Activated T-helper 17 cell treated with anti-CD3 and anti-CD28 coated beads, Interleukin-2, amount 50 U/mL, for 72 hours (primary cell): ENCODE data around the gene SPARCL1. TPM values are rescaled to one million over a fixed set of nuclear protein-coding genes. Genes with fewer than 3 reads are reported as not detected.

Source experiments
- ATAC-seq: fragments of 150-1000 bp; cut with Tn5 transposase; replicated peaks from 2 replicates; pipeline ENCODE4 v1.10.0; 2021; ENCODE audit warnings: mild to moderate bottlenecking, moderate library complexity
- H3K27ac Mint-ChIP-seq: one replicate; pipeline ENCODE4 v1.8.0; 2022; ENCODE audit warnings: mixed read lengths
- H3K27me3 Mint-ChIP-seq: one replicate; pipeline ENCODE4 v1.8.0; 2022; ENCODE audit warnings: mixed read lengths
- H3K36me3 Mint-ChIP-seq: one replicate; pipeline ENCODE4 v1.8.0; 2022; ENCODE audit warnings: low read depth, mild to moderate bottlenecking, mixed read lengths
- H3K4me1 Mint-ChIP-seq: one replicate; pipeline ENCODE4 v1.8.0; 2022; ENCODE audit warnings: mixed read lengths
- H3K4me3 Mint-ChIP-seq: one replicate; pipeline ENCODE4 v1.8.0; 2022; ENCODE audit warnings: mild to moderate bottlenecking, mixed read lengths
- H3K9me3 Mint-ChIP-seq: one replicate; pipeline ENCODE4 v1.8.0; 2022; ENCODE audit warnings: mixed read lengths
- total RNA-seq, 2 donors: library from RNA; stranded (reverse); gene quantifications; one replicate each; pipeline ENCODE4 v1.2.3, GENCODE V29; 2022

The SPARCL1 gene
- total RNA-seq, 2 donors from 2014 or later: 0.11 TPM; not detected in 1

DNA sequence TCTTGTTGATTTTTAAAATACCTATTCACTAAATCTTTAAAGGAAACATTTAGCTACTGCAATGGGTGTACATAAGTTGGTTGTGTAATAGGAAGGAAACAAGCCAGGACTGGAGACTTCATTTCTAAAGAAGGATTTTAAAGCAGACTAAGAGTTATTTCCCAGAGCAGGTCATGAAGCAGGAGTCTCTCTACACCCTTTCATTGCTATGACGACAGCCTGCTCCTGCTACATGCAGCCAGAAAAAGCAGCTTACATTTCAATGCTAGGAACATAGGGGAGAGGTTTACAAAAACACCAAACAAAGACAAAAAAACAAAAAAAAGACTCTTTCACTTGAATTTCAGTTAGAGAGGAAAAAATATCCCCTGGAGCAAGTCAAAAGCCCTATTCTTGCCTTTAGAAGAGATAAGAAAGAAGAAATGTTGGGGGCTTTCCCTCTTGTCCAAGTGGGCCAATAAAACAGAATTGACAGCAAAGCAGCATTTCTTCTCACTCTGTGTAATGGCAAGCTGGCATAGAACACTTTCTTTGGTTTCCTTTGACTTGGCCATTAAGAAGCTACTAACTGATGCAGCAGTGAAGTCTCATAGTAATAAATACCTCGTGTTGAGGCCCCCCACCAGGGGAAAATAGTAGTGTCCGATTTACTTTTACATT is 3.4 kb downstream of the SPARCL1 start:
- H3K27me3 Mint-ChIP-seq: no peaks in the 10 kb centered on the region
- H3K36me3 Mint-ChIP-seq: no peaks in the 10 kb centered on the region
- no peak overlapping the region for H3K27ac Mint-ChIP-seq
- peaks cover 14% of the 10 kb centered on the region for H3K9me3 Mint-ChIP-seq
- no peaks in the 10 kb centered on the region for H3K4me1 Mint-ChIP-seq
- ATAC-seq: no peak
- H3K4me3 Mint-ChIP-seq: no peak overlapping the region

DNA sequence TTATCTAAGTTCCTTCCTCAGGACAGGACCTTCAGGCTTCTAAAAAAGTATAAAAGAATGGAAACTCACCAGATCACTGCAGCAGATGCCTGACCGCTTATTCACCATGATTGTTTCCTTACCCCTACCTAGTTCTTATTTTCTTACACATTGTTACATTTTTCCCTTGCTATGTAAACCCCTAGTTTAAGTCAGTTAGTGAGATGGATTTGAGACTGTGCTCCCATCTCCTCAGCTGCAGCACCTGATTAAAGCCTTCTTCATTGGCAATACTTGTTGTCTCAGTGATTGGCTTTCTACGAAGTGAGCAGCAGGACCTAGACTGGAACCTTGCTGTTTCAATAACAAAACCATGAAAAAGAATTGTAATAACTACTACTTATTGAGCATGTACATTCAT is 4.7 kb downstream of the SPARCL1 start:
- H3K27me3 Mint-ChIP-seq: no peaks in the 10 kb centered on the region
- no peaks in the 10 kb centered on the region for H3K4me1 Mint-ChIP-seq
- peaks cover 14% of the 10 kb centered on the region for H3K9me3 Mint-ChIP-seq
- no peak for ATAC-seq
- no peak overlapping the region for H3K27ac Mint-ChIP-seq
- no peaks in the 10 kb centered on the region for H3K36me3 Mint-ChIP-seq
- H3K4me3 Mint-ChIP-seq: no peak overlapping the region

DNA sequence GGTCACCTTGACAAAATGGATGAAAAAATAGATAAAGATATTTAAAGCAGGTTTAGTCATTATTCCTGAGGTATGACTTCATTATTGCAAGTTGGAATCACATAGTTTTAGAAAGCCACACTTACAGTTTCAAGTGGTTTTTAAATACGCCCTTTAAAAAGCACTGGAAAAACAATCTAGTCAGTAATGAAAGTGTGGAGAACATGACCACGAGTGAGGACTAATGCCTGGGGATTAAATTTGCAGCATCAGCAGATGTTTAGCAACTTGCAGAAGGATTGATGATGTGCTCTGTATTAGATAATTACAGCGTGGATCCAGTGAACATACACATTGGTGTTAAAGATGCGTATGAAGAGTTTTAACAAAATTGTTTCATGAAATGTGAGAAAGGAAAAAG is 5.9 kb downstream of the SPARCL1 start:
- H3K4me1 Mint-ChIP-seq: no peaks in the 10 kb centered on the region
- no peak overlapping the region for H3K4me3 Mint-ChIP-seq
- H3K9me3 Mint-ChIP-seq: peaks cover 14% of the 10 kb centered on the region
- H3K27ac Mint-ChIP-seq: no peak overlapping the region
- H3K36me3 Mint-ChIP-seq: no peaks in the 10 kb centered on the region
- no peaks in the 10 kb centered on the region for H3K27me3 Mint-ChIP-seq
- ATAC-seq: no peak

DNA sequence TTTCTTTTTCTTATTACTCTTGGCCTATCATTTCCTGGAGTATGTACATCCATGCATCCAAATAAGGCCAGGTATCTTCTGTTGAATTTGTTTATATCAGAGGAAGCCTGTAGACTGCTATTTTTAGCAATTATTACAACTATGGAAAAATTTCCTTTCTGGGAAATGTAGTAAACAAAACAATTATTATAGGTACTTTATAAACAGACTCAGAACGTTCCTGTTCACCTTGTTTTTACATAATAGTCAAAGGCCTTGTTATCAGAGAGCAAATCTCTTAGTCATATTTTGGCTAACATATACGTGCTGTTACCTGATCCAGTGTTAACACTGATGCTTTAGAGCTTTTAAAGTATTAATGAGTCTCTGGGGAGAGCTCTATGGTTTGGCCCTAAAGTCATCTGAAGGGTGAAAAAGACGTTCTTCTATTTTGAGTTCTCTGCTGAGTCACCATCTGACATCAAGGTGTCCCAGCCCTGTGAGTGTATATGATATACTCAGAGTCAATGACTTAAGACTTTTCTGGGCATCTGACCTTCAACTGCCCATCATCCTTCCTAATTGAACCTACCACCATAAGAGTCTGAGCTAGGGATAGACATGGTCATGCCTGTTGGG is 7.3 kb downstream of the SPARCL1 start:
- Mint-ChIP-seq H3K9me3 (peaks cover 14% of the 10 kb centered on the region), H3K4me1 (no peaks in the 10 kb centered on the region)
- ATAC-seq: peak; percentile 11

DNA sequence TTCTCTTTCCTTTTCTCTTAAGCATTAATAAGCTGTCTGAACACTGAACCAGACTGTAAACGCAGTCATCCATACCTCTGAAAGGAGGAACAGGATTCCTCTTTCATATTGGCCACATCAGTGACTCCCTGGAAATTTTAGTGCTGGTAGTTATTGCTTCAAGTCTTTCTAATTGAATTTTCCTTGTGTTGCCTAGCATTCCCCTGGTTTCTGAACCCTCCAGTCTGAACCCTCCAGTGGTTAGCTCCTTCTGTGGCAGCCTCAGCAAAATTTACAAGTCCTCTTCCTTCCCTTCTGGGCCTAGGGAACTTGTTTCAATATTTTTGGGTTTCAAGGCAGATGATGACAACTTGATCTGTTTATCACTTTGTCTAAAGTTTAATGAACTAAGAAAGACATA is 7.9 kb downstream of the SPARCL1 start:
- H3K9me3 Mint-ChIP-seq: peaks cover 14% of the 10 kb centered on the region
- no peak for ATAC-seq
- H3K27me3 Mint-ChIP-seq: peaks cover 7% of the 10 kb centered on the region
- no peak overlapping the region for H3K27ac Mint-ChIP-seq
- no peak overlapping the region for H3K4me3 Mint-ChIP-seq
- no peaks in the 10 kb centered on the region for H3K4me1 Mint-ChIP-seq
- no peaks in the 10 kb centered on the region for H3K36me3 Mint-ChIP-seq

More for the DNA sequence above, 7.3 kb downstream of the SPARCL1 start:
- no peak overlapping the region for H3K4me3 Mint-ChIP-seq
- H3K27me3 Mint-ChIP-seq: peaks cover 5% of the 10 kb centered on the region
- no peak overlapping the region for H3K27ac Mint-ChIP-seq
- H3K36me3 Mint-ChIP-seq: no peaks in the 10 kb centered on the region

DNA sequence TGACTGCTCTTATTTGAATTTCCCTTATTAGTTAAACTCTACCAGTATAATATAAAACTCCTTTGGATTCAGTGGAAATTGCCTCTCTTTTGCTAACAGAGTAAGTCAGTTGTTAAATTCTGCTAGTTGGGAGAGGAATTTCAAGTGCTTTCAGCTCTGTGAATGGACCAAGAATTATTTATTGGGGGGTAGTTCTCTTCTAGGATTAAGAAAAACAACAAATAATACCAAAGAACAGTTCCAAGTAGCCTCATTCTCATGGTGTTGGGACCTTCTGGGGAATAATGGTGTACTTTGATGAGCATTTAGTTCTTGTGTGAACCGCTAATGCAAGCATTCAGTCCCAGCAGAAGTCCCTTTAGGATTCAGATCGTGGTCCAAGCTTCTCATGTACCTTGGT is 11.6 kb downstream of the SPARCL1 start:
- Mint-ChIP-seq H3K9me3 (no peaks in the 10 kb centered on the region), H3K36me3 (no peaks in the 10 kb centered on the region), H3K27ac (no peak overlapping the region), H3K27me3 (peaks cover 7% of the 10 kb centered on the region), H3K4me1 (no peaks in the 10 kb centered on the region), H3K4me3 (no peak overlapping the region)
- no peak for ATAC-seq

DNA sequence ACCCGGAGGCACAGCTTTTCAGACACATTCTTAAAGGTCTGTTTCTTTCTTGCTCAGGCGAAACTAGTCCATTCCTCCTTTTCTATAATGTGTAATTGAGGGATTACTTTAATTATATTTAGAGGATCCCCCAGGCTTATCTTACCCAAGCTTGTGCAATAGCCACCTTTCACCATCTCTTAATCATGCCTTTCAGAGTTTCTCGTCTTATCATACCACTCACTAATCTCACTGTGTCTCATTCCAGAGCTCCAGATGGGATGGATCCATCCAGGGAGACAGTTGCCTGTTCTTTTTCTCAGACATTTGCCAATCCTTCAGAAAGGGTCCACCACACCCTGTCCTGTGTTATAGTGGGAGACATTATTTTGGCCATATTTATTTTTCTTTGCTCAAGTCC is 12.5 kb downstream of the SPARCL1 start:
- Mint-ChIP-seq H3K27me3 (peaks cover 7% of the 10 kb centered on the region), H3K4me3 (no peak overlapping the region), H3K4me1 (no peaks in the 10 kb centered on the region), H3K27ac (no peak overlapping the region), H3K36me3 (no peaks in the 10 kb centered on the region), H3K9me3 (no peaks in the 10 kb centered on the region)
- ATAC-seq: no peak

DNA sequence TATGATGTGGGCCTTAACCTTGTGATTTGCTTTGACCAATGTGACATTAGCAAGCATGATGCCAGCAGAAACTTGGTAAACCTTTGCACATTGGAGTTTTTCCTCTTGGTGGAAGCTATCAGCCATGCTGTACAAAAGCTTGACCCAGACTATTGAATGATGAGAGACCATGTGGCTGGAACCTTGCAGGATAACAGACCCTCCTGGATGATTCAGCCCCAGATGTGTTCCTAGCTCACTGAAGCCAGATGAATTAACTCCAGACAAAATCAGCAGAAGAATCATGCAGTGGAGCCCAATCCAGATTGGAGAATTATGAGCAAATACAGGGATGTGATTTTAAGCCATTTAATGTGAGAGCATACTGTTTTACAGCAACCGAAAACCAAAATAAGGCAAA is 16.8 kb downstream of the SPARCL1 start:
- H3K36me3 Mint-ChIP-seq: no peaks in the 10 kb centered on the region
- no peak for ATAC-seq
- no peaks in the 10 kb centered on the region for H3K4me1 Mint-ChIP-seq
- H3K4me3 Mint-ChIP-seq: no peak overlapping the region
- no peaks in the 10 kb centered on the region for H3K9me3 Mint-ChIP-seq
- H3K27ac Mint-ChIP-seq: no peak overlapping the region
- peaks cover 6% of the 10 kb centered on the region for H3K27me3 Mint-ChIP-seq

DNA sequence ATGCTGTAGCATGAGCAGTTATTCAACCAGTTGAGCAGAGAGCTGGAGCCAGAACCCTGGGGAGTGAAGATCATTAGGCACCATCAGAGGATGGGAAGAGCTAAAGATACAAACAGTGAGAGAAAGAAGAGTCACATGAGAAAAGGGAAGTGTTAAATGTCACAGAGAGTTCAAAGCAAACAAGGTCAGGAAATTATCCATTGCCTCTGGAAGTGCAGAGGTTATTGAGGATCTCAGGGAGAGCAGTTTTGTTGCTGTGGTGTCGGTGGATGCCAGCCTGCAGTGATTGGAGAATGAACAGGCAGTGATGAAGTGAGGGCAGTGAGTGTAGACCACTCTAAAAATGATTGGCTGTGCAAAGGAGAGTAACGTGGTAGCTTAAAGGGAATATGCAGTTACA is 17.7 kb downstream of the SPARCL1 start:
- peaks cover 2% of the 10 kb centered on the region for H3K27me3 Mint-ChIP-seq
- H3K27ac Mint-ChIP-seq: no peak overlapping the region
- H3K4me3 Mint-ChIP-seq: no peak overlapping the region
- no peaks in the 10 kb centered on the region for H3K36me3 Mint-ChIP-seq
- no peak for ATAC-seq
- no peaks in the 10 kb centered on the region for H3K4me1 Mint-ChIP-seq
- no peaks in the 10 kb centered on the region for H3K9me3 Mint-ChIP-seq

DNA sequence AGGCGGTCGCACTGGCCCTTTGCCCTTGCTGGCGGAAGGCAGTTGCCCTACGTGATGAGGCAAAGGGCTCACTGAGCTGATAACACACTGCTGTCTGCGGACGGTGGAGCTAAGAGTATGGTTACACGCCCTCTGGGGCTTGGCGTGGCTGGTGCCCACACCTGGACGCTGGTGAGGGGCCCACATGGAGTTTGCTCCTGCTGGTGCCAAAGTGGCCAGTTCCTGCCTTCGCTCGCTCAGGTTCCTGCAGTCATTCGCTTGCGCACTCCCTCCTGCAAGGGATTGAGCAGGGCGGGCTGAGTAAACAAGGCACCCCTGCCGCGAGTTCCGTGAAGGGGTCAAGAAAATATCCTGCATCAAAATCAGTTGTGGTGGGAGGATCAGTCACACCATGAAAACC is 18.4 kb downstream of the SPARCL1 start:
- H3K36me3 Mint-ChIP-seq: no peaks in the 10 kb centered on the region
- peaks cover 2% of the 10 kb centered on the region for H3K27me3 Mint-ChIP-seq
- no peak overlapping the region for H3K27ac Mint-ChIP-seq
- H3K4me1 Mint-ChIP-seq: no peaks in the 10 kb centered on the region
- no peaks in the 10 kb centered on the region for H3K9me3 Mint-ChIP-seq
- no peak overlapping the region for H3K4me3 Mint-ChIP-seq
- no peak for ATAC-seq

DNA sequence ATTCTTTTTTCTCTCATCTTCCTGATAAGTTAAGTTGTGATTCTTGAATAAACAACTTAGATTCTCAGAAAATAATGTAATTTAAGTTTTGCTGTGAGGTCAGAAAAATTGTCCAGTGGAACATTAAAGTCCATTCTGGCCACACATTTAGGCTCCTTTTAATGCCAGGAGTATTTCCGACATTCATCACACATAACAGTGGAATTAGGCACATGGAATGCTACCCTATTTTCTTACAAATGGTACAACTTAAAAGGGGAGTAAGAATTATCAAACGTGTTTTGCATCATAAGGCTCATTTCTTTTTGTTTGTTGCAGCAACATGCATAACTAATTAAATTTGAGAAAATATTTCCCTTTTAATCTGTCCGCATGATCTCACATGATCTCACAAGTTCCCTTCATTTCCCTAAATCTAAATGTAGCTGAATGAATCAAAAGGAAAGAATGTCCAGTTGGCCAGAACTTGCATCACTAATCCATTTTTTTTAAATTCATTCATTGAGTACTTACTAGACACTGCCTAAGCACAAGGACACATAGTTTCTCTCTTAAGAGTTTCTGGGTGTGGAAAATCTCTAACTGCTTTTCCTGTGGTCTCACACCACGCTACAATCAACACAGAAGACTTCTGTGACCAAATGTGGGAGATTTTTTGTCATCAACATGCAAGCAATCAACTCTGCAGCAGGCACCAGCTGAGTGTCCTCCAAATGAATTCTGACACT is 22.0 kb downstream of the SPARCL1 start:
- ATAC-seq: no peak
- no peaks in the 10 kb centered on the region for H3K36me3 Mint-ChIP-seq
- no peaks in the 10 kb centered on the region for H3K9me3 Mint-ChIP-seq
- H3K27me3 Mint-ChIP-seq: peaks cover 6% of the 10 kb centered on the region
- H3K4me1 Mint-ChIP-seq: no peaks in the 10 kb centered on the region
- H3K27ac Mint-ChIP-seq: no peak overlapping the region
- H3K4me3 Mint-ChIP-seq: no peak overlapping the region

DNA sequence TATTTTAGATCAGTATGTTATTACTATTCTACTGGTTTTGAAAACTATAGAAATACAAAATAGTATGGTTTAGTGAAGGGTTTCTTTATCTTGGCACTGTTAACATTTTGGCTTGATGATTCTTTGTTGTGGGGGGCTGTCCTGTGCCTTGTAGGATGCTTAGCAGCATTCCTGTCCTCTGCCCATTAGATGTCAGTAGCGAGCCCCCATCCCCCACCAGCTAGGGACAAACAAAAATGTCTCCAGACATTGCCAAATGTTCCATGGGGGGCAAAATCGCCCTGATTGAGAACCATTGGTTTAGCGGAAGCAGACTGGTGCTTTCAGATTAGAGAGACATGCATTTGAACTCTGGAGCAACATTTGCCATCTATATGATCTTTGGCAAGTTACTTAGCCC is 23.3 kb downstream of the SPARCL1 start:
- Mint-ChIP-seq H3K9me3 (no peaks in the 10 kb centered on the region), H3K4me3 (no peak overlapping the region), H3K27ac (no peak overlapping the region), H3K36me3 (no peaks in the 10 kb centered on the region), H3K27me3 (peaks cover 6% of the 10 kb centered on the region), H3K4me1 (no peaks in the 10 kb centered on the region)
- ATAC-seq: no peak

DNA sequence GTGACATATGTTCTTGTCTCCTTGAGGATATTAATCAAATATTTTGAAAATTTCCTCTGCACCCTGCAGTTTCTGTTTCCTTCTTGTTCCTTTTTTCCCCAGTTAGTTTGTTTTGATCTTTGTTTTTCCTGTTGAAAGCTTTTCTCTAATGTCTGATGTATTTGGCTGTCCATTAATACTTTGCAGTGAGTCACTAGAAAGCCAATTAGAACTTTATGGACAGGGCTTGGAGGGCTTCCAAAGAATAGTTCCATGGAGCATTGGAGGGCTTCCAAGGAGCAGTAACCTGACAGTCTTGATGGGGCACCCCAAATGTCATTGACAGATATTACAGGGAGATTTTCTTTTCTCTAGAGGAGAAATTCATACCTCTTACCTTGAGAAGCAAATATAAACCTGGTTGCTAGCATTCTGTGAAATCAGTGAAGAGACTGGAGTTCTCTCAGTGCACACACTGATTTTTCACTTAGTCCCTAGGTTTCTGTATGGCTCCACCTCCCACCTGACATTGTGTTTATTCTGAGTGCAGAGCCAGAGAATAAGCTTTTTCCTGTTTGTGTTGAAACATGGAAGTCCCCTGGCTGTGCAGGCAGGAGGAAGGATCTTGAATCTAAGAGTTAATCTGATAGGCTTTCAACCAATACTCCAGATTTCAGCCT is 26.5 kb downstream of the SPARCL1 start:
- Mint-ChIP-seq H3K27me3 (peaks cover 4% of the 10 kb centered on the region), H3K4me1 (peaks cover 9% of the 10 kb centered on the region), H3K27ac (no peak overlapping the region), H3K4me3 (no peak overlapping the region), H3K36me3 (no peaks in the 10 kb centered on the region), H3K9me3 (no peaks in the 10 kb centered on the region)
- ATAC-seq: no peak

DNA sequence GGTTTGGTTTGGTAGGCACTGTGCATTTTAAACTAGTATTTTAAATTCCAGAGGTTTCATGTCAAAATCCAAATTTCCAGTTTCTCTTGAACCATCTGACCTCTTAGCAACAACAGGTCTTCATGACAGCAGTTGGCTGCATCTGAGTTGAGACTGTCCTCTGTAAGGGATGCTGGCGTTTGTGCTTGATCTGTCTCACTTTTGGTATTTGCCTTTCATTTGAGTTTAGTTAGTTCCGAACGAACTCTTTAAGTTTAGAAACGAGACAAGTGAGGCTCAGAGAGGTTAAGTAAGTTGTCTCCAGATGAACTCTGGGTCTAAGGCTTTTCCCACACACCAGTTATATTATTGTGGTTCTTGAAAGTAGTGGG is 29.1 kb downstream of the SPARCL1 start:
- peaks cover 9% of the 10 kb centered on the region for H3K4me1 Mint-ChIP-seq
- H3K36me3 Mint-ChIP-seq: no peaks in the 10 kb centered on the region
- peak overlapping the region; percentile 79 for H3K27ac Mint-ChIP-seq
- H3K4me3 Mint-ChIP-seq: peak overlapping the region; percentile 69
- H3K27me3 Mint-ChIP-seq: peaks cover 4% of the 10 kb centered on the region
- peak; percentile 60 for ATAC-seq
- no peaks in the 10 kb centered on the region for H3K9me3 Mint-ChIP-seq
